Panc1 (cell line): ENCODE data around the gene FAM219B. TPM values are rescaled to one million over a fixed set of nuclear protein-coding genes. Genes with fewer than 3 reads are reported as not detected.

Experiments used
- ATAC-seq: fragments of 200-7000 bp; cut with Tn5 transposase; 2 replicates; pipeline ENCODE4 v1.9.1; 2020; ENCODE audit warnings: mild to moderate bottlenecking, moderate library complexity
- BruUV-seq: library from RNA; stranded (reverse); fragments of 400-500 nt; replicated peaks from 2 replicates; lab custom pipeline; 2021; lab: Mats Ljungman, UMichigan
- CTCF ChIA-PET: fragments of 300-600 bp; sonication (Branson Sonifier 250); formaldehyde crosslinking; loops from one replicate; lab custom pipeline; 2022; ENCODE audit warnings: antibody characterized with exemption; lab: Charles Lee
- POLR2A ChIA-PET: fragments of 300-600 bp; sonication (Branson Sonifier 250); formaldehyde crosslinking; loops from one replicate; lab custom pipeline; 2022; ENCODE audit warnings: antibody characterized with exemption; lab: Charles Lee
- DNase-seq: peaks from one replicate; pipeline ENCODE4 v3.0.0-alpha.2; 2010; ENCODE audit warnings: low read depth, low spot score
- H3K27ac ChIP-seq: 2 replicates; pipeline ENCODE4 v1.5.1; 2011; ENCODE audit warnings: mild to moderate bottlenecking, low read length, inconsistent platforms
- H3K27me3 ChIP-seq: fragments of 200-500 bp; sonication (Bioruptor generic); 2 replicates; pipeline ENCODE4 v1.6.0; 2014; ENCODE audit warnings: low read length, inconsistent platforms; ENCODE audit not compliant: control insufficient read depth, insufficient read depth
- H3K36me3 ChIP-seq: fragments of 200-500 bp; sonication (Bioruptor generic); 2 replicates; pipeline ENCODE4 v1.5.1; 2014; ENCODE audit warnings: inconsistent platforms, mild to moderate bottlenecking, low read length, moderate library complexity; ENCODE audit not compliant: control insufficient read depth, insufficient read depth
- H3K4me1 ChIP-seq: 2 replicates; pipeline ENCODE4 v1.5.1; 2011; ENCODE audit warnings: inconsistent platforms, mild to moderate bottlenecking, low read length, moderate library complexity; ENCODE audit not compliant: control insufficient read depth, insufficient read depth
- H3K4me3 ChIP-seq, 2 experiments: 2 replicates each; pipeline ENCODE4 v1.5.1; 2011 to 2012; ENCODE audit warnings: low read depth in 2 of 2, low read length in 2 of 2, mild to moderate bottlenecking in 2 of 2, inconsistent platforms in 1 of 2, moderate library complexity in 1 of 2
- H3K9me3 ChIP-seq: fragments of 200-500 bp; sonication (Bioruptor generic); 2 replicates; pipeline ENCODE4 v1.5.1; 2014; ENCODE audit warnings: low read depth, mild to moderate bottlenecking, inconsistent platforms, low read length, moderate library complexity; ENCODE audit not compliant: control insufficient read depth, insufficient read depth
- CTCF ChIP-seq: fragments of 450-650 bp; IDR thresholded peaks from 2 replicates; pipeline ENCODE4 v1.5.1; 2017; ENCODE audit warnings: mild to moderate bottlenecking
- POLR2AphosphoS5 ChIP-seq: IDR thresholded peaks from 2 replicates; pipeline ENCODE4 v1.6.1; 2012; ENCODE audit warnings: mild to moderate bottlenecking, low read depth, low read length, moderate library complexity
- SIN3A ChIP-seq: IDR thresholded peaks from 2 replicates; pipeline ENCODE4 v1.6.1; 2012; ENCODE audit warnings: low read depth, mild to moderate bottlenecking, low read length, moderate library complexity, borderline replicate concordance; ENCODE audit not compliant: insufficient read depth
- TCF7L2 ChIP-seq: IDR thresholded peaks from 2 replicates; pipeline ENCODE4 v1.6.1; 2011; ENCODE audit warnings: mild to moderate bottlenecking, low read depth, low read length, inconsistent platforms
- in situ Hi-C: cut with HindIII; loops from 2 replicates; pipeline ENCODE4 v1.10.0; 2016; ENCODE audit warnings: low sequenced_read_pairs, low pct_unique_long_range_greater_than_20kb
- intact Hi-C: fragments of 100-400 bp; cut with micrococcal nuclease; formaldehyde crosslinking; loops from one replicate; pipeline ENCODE4 v1.10.0; 2022; ENCODE audit not compliant: unreplicated experiment
- total RNA-seq: library from RNA; stranded (reverse); gene quantifications from one replicate; pipeline ENCODE4 v1.2.1, GENCODE V29; 2021; ENCODE audit not compliant: unreplicated experiment
- TF ChIP-seq, protein P1 (sequence below), 2 experiments: IDR thresholded peaks; 2 replicates each; pipeline ENCODE4 v1.6.1; 2011 to 2012; ENCODE audit warnings: low read depth in 2 of 2, control low read depth in 1 of 2, low read length in 1 of 2, mild to moderate bottlenecking in 1 of 2, moderate library complexity in 1 of 2; ENCODE audit not compliant: insufficient read depth in 1 of 2

Gene FAM219B
- total RNA-seq, 1 experiment from 2014 or later: 68.6 TPM

DNA sequence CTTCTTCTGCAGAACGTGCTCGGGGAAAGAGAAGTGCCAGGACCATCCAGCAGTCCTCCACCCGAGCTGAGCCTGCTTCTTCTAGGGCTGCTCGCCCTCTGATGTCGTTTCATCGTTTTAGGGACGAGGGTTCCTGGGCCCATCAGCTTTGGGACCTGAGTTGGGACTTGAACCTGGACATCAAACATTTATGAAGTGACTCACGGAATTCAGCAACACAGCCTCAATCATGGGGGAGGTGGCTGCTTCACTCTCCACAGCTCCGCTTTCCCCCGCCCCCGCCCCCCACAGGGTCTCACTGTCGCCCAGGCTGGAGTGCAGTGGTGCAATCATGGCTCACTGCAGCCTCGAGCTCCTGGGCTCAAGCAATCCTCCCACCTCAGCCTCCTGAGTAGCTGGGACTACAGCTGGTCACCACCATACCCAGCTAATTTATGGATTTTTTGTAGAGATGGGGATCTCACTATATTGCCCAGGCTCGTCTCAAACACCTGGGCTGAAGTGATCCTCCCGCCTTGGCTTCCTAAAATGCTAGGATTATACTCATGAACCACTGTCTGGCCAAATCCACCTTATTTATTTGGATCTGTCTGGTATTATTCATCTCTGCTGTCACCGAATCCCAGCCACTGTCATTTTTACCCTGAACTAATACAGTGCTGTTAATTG is 32.8 kb downstream of the FAM219B start:
- Histone ChIP-seq H3K27ac (peak overlapping the region; percentile 81), H3K9me3 (no peaks in the 10 kb centered on the region), H3K4me3 (peak overlapping the region; percentile 85 to 98), H3K4me1 (peaks cover 14% of the 10 kb centered on the region), H3K27me3 (no peaks in the 10 kb centered on the region), H3K36me3 (no peaks in the 10 kb centered on the region)
- in situ Hi-C loops (no loop called here), intact Hi-C loops (no loop called here)
- no TSS peak for BruUV-seq
- ATAC-seq (peak; percentile 61), DNase-seq (no peak)
- no peak for TF ChIP-seq SIN3A
- TF ChIP-seq POLR2AphosphoS5: no peak
- TF ChIP-seq CTCF: no peak
- TF ChIP-seq, protein P1, sequence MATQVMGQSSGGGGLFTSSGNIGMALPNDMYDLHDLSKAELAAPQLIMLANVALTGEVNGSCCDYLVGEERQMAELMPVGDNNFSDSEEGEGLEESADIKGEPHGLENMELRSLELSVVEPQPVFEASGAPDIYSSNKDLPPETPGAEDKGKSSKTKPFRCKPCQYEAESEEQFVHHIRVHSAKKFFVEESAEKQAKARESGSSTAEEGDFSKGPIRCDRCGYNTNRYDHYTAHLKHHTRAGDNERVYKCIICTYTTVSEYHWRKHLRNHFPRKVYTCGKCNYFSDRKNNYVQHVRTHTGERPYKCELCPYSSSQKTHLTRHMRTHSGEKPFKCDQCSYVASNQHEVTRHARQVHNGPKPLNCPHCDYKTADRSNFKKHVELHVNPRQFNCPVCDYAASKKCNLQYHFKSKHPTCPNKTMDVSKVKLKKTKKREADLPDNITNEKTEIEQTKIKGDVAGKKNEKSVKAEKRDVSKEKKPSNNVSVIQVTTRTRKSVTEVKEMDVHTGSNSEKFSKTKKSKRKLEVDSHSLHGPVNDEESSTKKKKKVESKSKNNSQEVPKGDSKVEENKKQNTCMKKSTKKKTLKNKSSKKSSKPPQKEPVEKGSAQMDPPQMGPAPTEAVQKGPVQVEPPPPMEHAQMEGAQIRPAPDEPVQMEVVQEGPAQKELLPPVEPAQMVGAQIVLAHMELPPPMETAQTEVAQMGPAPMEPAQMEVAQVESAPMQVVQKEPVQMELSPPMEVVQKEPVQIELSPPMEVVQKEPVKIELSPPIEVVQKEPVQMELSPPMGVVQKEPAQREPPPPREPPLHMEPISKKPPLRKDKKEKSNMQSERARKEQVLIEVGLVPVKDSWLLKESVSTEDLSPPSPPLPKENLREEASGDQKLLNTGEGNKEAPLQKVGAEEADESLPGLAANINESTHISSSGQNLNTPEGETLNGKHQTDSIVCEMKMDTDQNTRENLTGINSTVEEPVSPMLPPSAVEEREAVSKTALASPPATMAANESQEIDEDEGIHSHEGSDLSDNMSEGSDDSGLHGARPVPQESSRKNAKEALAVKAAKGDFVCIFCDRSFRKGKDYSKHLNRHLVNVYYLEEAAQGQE (IDR thresholded peaks at IDR 0.05; ENCODE audit: insufficient read depth in 1 of 2, low read depth in 2 of 2, low read length in 1 of 2): no peak
- TF ChIP-seq TCF7L2: no peak
- ChIA-PET CTCF (no interaction called here), POLR2A (interaction anchor here (0.6 kb wide), 1 partner anchor 9 kb away, joined by 7 read pairs; no protein-coding TSS in a partner anchor)

DNA sequence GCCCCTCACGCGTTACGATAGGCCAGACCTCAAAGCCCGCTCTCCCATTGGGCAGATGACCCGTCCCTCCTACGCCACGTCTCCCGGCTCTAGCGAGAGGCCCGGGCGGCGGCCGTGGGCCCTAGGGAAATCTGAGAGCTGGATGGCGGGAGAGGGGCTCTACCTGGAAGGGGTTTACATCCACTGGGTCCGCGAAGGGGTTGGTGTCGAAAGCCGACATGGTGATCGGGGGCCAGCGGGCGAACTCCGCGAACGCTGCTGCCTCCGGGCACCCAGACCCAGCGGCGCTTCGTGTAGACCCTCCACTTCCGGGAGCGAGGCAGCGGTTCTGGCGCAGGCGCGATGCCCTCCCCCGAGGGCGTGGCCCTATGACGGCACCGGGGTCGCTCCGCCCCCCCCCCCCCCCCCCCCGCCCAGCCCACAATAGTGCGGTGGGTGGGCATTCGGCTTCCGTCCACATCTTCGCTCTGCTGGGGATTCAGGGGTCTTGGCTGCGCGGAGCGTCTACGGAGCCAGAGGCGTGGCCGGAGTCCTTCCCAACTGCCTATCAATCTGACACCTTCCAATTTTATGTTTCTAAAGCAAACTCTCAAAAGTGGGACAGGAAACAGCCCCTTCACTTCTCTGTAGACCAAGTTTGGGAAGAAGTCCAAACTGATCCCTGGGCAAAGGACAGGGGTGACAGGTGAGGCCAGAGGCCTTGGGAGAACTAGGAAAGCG is 33.5 kb downstream of the FAM219B start, which contains the start of gene SCAMP2:
TSS of gene SCAMP2 (minus strand) at position 330 of the 720 bp plus-strand sequence. CDS start at position 220, 110 bp downstream.
- ATAC-seq (peak; percentile 99), DNase-seq (peak; percentile 81)
- in situ Hi-C loops (no loop called here), intact Hi-C loops (no loop called here)
- H3K27ac ChIP-seq: peak within 1 kb of the TSS; percentile 88
- CTCF ChIA-PET: no interaction called here
- POLR2A ChIA-PET: interaction anchor here (0.6 kb wide), 2 partner anchors 8 to 44 kb away, joined by 5 to 7 read pairs; no protein-coding TSS in a partner anchor
- no peaks in the 10 kb centered on the region for H3K27me3 ChIP-seq
- no TSS peak for BruUV-seq
- TF ChIP-seq, protein P1 (IDR thresholded peaks at IDR 0.05; ENCODE audit: insufficient read depth in 1 of 2, low read depth in 2 of 2, low read length in 1 of 2): no peak
- TF ChIP-seq POLR2AphosphoS5 (peak; percentile 96), SIN3A (peak; percentile 87; the same call in 1 of the 2 replicates)
- peaks cover 14% of the 10 kb centered on the region for H3K4me1 ChIP-seq
- no peaks in the 10 kb centered on the region for H3K36me3 ChIP-seq
- H3K4me3 ChIP-seq: peak within 1 kb of the TSS; percentile 85 to 98
- H3K9me3 ChIP-seq: no peaks in the 10 kb centered on the region
